ENCODE data around the gene IGFL1.

GRCh38 chr19:46251416-46251815 is 21.9 kb downstream of the IGFL1 start:
- TF ChIP-seq CHD2 (IDR thresholded peaks at IDR 0.05; ENCODE audit: low read length, partially characterized antibody) (no peak), CTCF (IDR thresholded peaks at IDR 0.05) (no peak), HMGXB4 (CRISPR knock-in tag; IDR thresholded peaks at IDR 0.05; ENCODE audit: borderline replicate concordance) (no peak), PBX3 (IDR thresholded peaks at IDR 0.05) (no peak), PHF8 (IDR thresholded peaks at IDR 0.05; ENCODE audit: borderline replicate concordance, low read depth) (no peak), JUN (IDR thresholded peaks at IDR 0.05) (no peak)

Measured in A549 (cell line).